Naive thymus-derived CD4-positive, alpha-beta T cell (primary cell): Measurements from ENCODE around the gene PIK3R1. TPM values are rescaled to one million over a fixed set of nuclear protein-coding genes. Genes with fewer than 3 reads are reported as not detected.

ENCODE experiments used
- ATAC-seq: fragments of 150-1000 bp; cut with Tn5 transposase; 2 replicates; pipeline ENCODE4 v1.10.0; 2021; ENCODE audit warnings: mild to moderate bottlenecking, moderate library complexity
- CTCF ChIA-PET: fragments of 350-600 bp; sonication (Branson Sonifier 250); formaldehyde crosslinking; loops from one replicate; lab custom pipeline; 2021; ENCODE audit warnings: antibody characterized with exemption; lab: Charles Lee
- POLR2A ChIA-PET: fragments of 350-600 bp; sonication (Branson Sonifier 250); formaldehyde crosslinking; loops from one replicate; lab custom pipeline; 2021; ENCODE audit warnings: antibody characterized with exemption, inconsistent platforms; lab: Charles Lee
- DNase-seq, 9 donors: peaks; one replicate each; pipeline versions ENCODE4 v3.0.0 to v3.0.0-alpha.2; 2020 to 2022; ENCODE audit warnings: mixed read lengths in 1 of 9
- H3K27ac ChIP-seq: one replicate; pipeline ENCODE4 v1.7.0; 2013; ENCODE audit warnings: mild to moderate bottlenecking, low read depth, low read length, moderate library complexity
- H3K27me3 ChIP-seq, 2 donors: one replicate each; pipeline ENCODE4 v1.7.0; 2013; ENCODE audit warnings: low read length in 2 of 2, mild to moderate bottlenecking in 2 of 2, moderate library complexity in 2 of 2; ENCODE audit not compliant: control insufficient read depth in 2 of 2, insufficient read depth in 2 of 2
- H3K36me3 ChIP-seq, 3 experiments: 1 replicate in 2 of 3; 2 replicates in 1 of 3; pipeline ENCODE4 v1.7.0; 2013; ENCODE audit warnings: low read length in 3 of 3, mild to moderate bottlenecking in 3 of 3, moderate library complexity in 1 of 3; ENCODE audit not compliant: insufficient read depth in 3 of 3, control insufficient read depth in 2 of 3
- H3K4me1 ChIP-seq, 2 donors: one replicate each; pipeline ENCODE4 v1.7.0; 2013; ENCODE audit warnings: low read length in 2 of 2, mild to moderate bottlenecking in 2 of 2, moderate library complexity in 1 of 2; ENCODE audit not compliant: control insufficient read depth in 2 of 2, insufficient read depth in 2 of 2
- H3K4me3 ChIP-seq: 2 replicates; pipeline ENCODE4 v1.7.0; 2013; ENCODE audit warnings: mild to moderate bottlenecking, low read length
- H3K9me3 ChIP-seq, 3 experiments: 1 replicate in 2 of 3; 2 replicates in 1 of 3; pipeline ENCODE4 v1.7.0; 2013; ENCODE audit warnings: low read length in 3 of 3; ENCODE audit not compliant: control insufficient read depth in 2 of 3
- H3K27ac Mint-ChIP-seq, 9 donors: one replicate each; pipeline ENCODE4 v1.8.0; 2020 to 2022; ENCODE audit warnings: mixed read lengths in 9 of 9, mild to moderate bottlenecking in 8 of 9, moderate library complexity in 5 of 9, inconsistent platforms in 2 of 9
- H3K27me3 Mint-ChIP-seq, 5 donors: one replicate each; pipeline ENCODE4 v1.8.0; 2021 to 2022; ENCODE audit warnings: mixed read lengths in 5 of 5, mild to moderate bottlenecking in 1 of 5
- H3K36me3 Mint-ChIP-seq, 5 donors: one replicate each; pipeline ENCODE4 v1.8.0; 2020 to 2022; ENCODE audit warnings: mixed read lengths in 5 of 5, mild to moderate bottlenecking in 3 of 5, inconsistent platforms in 1 of 5
- H3K4me1 Mint-ChIP-seq, 7 donors: one replicate each; pipeline ENCODE4 v1.8.0; 2020 to 2022; ENCODE audit warnings: mixed read lengths in 7 of 7, mild to moderate bottlenecking in 3 of 7, inconsistent platforms in 1 of 7
- H3K4me3 Mint-ChIP-seq, 10 donors: one replicate each; pipeline ENCODE4 v1.8.0; 2020 to 2022; ENCODE audit warnings: mild to moderate bottlenecking in 10 of 10, mixed read lengths in 10 of 10, moderate library complexity in 6 of 10, inconsistent platforms in 2 of 10
- H3K9me3 Mint-ChIP-seq, 11 donors: one replicate each; pipeline ENCODE4 v1.8.0; 2020 to 2022; ENCODE audit warnings: mixed read lengths in 11 of 11, mild to moderate bottlenecking in 4 of 11, inconsistent platforms in 1 of 11, moderate library complexity in 1 of 11
- intact Hi-C, 2 donors: fragments of 100-400 bp; cut with micrococcal nuclease; formaldehyde crosslinking; loops; one replicate each; pipeline ENCODE4 v1.15.1; 2023
- polyA plus RNA-seq, 2 donors: library from polyadenylated mRNA; unstranded; fragments of 300-500 nt; fragmentation: Illumina TruSeq; gene quantifications; one replicate each; pipeline ENCODE4 v1.2.3, GENCODE V29; 2021
- total RNA-seq, 6 experiments: library from RNA in 5 of 6; stranded (reverse) in 5 of 6; gene quantifications; 1 replicate in 5 of 6; 2 replicates in 1 of 6; pipeline ENCODE4 v1.2.3 and lab custom pipeline; 2021 to 2026

PIK3R1 gene
- total and polyA plus RNA-seq, 7 experiments from 2014 or later = 72.0 to 207 (median 119) TPM

DNA sequence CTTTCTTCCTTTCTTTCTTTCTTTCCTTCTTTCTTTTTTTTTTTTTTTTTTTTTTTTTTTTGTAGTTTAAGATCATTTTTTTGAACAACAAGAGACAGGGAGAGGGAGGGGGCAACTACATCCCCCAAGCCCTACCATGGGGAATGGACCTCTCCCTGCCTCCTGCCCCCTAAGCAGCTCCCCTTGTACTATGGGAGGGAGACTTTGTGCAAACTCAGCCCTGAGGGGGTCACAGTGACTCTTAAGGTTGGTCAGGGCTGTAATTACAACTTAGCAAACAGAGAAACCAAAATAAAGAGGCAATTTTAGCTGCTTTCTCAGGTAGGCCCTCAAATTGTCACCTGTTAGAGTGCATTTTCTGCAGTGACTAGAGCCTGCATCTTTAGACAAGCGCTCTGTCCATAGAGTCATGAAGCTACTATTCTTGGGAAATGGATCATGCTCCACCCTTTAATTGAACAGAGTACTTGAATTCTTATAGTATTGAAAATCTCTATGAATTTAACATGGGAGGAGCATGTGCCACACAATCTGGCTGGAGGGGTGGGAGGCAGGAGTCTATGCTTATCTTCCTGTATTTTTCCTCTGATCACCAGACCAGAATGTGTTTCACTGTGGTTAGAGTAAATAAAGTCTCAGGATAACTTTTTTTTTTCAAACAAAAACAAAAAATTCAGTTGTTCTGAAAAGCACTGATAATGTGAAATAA, 24.3 kb upstream of the PIK3R1 start:
- no peak for ATAC-seq

DNA sequence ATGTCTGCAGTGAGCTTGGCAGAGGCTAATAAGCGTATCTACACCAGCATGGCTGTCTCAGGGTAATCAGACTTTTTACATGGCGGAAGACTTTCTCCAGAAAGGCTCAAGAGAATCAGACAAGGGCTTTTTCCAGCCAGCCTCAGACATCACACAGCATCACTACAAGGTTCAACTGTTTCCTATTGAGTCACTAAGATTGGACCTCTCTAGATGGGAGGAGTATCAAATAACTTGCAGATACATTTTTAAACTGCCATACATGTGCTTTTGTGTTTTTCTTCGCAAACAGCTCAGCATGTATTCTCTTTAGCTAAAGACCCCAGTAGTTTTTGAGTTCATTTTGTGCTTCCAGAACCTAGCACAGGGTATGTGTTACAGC, 22.9 kb upstream of the PIK3R1 start:
- no peaks in the 10 kb centered on the region for H3K4me1 ChIP-seq
- peaks cover 0 to 12% (median 8%) of the 10 kb centered on the region in 7 donors for H3K4me1 Mint-ChIP-seq
- peaks cover 0 to 5% (median 0%) of the 10 kb centered on the region in 11 donors for H3K9me3 Mint-ChIP-seq
- POLR2A ChIA-PET = no interaction called here
- H3K4me3 ChIP-seq = no peak overlapping the region
- H3K36me3 ChIP-seq = no peaks in the 10 kb centered on the region
- no peak for ATAC-seq
- H3K27ac ChIP-seq = no peak overlapping the region
- no peak overlapping the region for H3K4me3 Mint-ChIP-seq
- CTCF ChIA-PET = no interaction called here
- no peaks in the 10 kb centered on the region for H3K9me3 ChIP-seq
- no peak for DNase-seq
- no peaks in the 10 kb centered on the region for H3K36me3 Mint-ChIP-seq
- intact Hi-C loops = no loop called here
- H3K27ac Mint-ChIP-seq = no peak overlapping the region
- peaks cover 0 to 5% (median 0%) of the 10 kb centered on the region in 5 donors for H3K27me3 Mint-ChIP-seq
- no peaks in the 10 kb centered on the region for H3K27me3 ChIP-seq

More for the DNA sequence above, 24.3 kb upstream of the PIK3R1 start:
- Histone ChIP-seq H3K36me3 (no peaks in the 10 kb centered on the region), H3K27ac (no peak overlapping the region), H3K9me3 (no peaks in the 10 kb centered on the region), H3K4me1 (no peaks in the 10 kb centered on the region), H3K27me3 (no peaks in the 10 kb centered on the region), H3K4me3 (no peak overlapping the region)
- Mint-ChIP-seq H3K4me3 (no peak overlapping the region), H3K9me3 (peaks cover 0 to 2% (median 0%) of the 10 kb centered on the region in 11 donors), H3K4me1 (peaks cover 0 to 12% (median 8%) of the 10 kb centered on the region in 7 donors), H3K36me3 (no peaks in the 10 kb centered on the region), H3K27ac (peak overlapping the region in 1 of 9 donors; percentile 8), H3K27me3 (no peaks in the 10 kb centered on the region)
- intact Hi-C loops = no loop called here
- POLR2A ChIA-PET = no interaction called here
- no peak for DNase-seq
- CTCF ChIA-PET = no interaction called here

DNA sequence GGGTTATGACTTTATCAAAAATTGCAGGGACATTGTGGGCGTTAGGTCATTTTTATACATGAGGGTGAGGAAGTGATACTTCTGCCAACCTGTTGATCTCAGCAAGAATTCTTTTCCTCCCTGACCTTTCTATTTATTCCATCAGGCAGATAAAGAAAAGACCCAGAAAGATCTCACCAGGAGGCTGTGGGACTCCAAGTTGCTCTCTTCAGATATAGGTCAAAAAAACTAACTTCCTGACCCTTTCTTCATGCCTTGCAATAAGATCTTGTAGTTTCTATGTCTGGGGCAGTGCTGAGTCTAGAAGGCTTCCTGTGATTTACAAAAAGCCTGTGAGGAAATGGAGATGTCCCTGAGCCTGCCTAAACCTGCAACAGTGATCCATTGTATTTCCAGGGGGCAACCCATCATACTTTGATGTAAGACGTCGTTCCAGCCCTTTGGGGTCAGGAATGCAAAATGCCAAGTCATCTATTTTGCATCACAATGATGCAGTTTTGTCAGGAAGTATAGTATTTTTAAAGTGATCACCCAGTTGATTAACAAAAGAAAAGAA, 22.0 kb upstream of the PIK3R1 start:
- H3K4me3 ChIP-seq = no peak overlapping the region
- H3K27ac ChIP-seq = no peak overlapping the region
- ChIA-PET POLR2A (interaction anchor here (1.5 kb wide), 2 partner anchors 19 to 23 kb away, joined by 3 read pairs; no protein-coding TSS in a partner anchor), CTCF (interaction anchor here (0.6 kb wide), 1 partner anchor 16 kb away, joined by 3 read pairs; no protein-coding TSS in a partner anchor)
- H3K27ac Mint-ChIP-seq = peak overlapping the region in 1 of 9 donors; percentile 3
- no peak overlapping the region for H3K4me3 Mint-ChIP-seq
- H3K36me3 ChIP-seq = no peaks in the 10 kb centered on the region
- H3K9me3 Mint-ChIP-seq = peaks cover 0 to 5% (median 0%) of the 10 kb centered on the region in 11 donors
- no peak for ATAC-seq
- no peaks in the 10 kb centered on the region for H3K4me1 ChIP-seq
- no peaks in the 10 kb centered on the region for H3K9me3 ChIP-seq
- H3K27me3 ChIP-seq = no peaks in the 10 kb centered on the region
- no peaks in the 10 kb centered on the region for H3K36me3 Mint-ChIP-seq
- H3K4me1 Mint-ChIP-seq = peaks cover 0 to 12% (median 8%) of the 10 kb centered on the region in 7 donors
- H3K27me3 Mint-ChIP-seq = peaks cover 0 to 5% (median 0%) of the 10 kb centered on the region in 5 donors
- DNase-seq = no peak
- intact Hi-C loops = no loop called here

DNA sequence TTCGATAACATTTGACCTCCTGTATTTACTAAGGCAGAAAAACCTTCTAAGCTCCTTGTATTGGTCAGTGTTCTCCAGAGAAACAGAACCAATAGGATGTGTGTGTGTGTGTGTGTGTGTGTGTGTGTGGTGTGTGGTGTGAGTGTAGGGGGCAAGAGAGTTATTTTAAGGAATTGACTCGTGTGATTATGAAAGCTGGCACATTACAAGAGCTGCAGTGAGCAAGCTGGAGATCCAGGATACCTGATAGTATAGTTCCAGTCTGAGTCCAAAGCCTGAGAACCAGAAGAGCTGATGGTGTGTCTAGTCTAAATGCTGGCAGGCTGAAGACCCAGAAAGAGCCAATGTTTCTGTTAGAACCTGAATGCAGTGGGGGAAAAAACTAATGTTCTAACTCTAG, 21.2 kb upstream of the PIK3R1 start:
- Histone ChIP-seq H3K27me3 (no peaks in the 10 kb centered on the region), H3K9me3 (no peaks in the 10 kb centered on the region), H3K4me3 (no peak overlapping the region), H3K27ac (no peak overlapping the region), H3K4me1 (no peaks in the 10 kb centered on the region), H3K36me3 (no peaks in the 10 kb centered on the region)
- peaks cover 0 to 5% (median 0%) of the 10 kb centered on the region in 11 donors for H3K9me3 Mint-ChIP-seq
- ChIA-PET POLR2A (interaction anchor here (1.5 kb wide), 2 partner anchors 19 to 22 kb away, joined by 3 read pairs; no protein-coding TSS in a partner anchor), CTCF (interaction anchor here (0.6 to 0.7 kb wide), 3 partner anchors 17 to 55 kb away, joined by 3 read pairs; no protein-coding TSS in a partner anchor)
- DNase-seq = no peak
- intact Hi-C loops = no loop called here
- H3K4me1 Mint-ChIP-seq = peaks cover 0 to 12% (median 8%) of the 10 kb centered on the region in 7 donors
- H3K4me3 Mint-ChIP-seq = no peak overlapping the region
- peaks cover 0 to 5% (median 0%) of the 10 kb centered on the region in 5 donors for H3K27me3 Mint-ChIP-seq
- H3K36me3 Mint-ChIP-seq = no peaks in the 10 kb centered on the region
- no peak overlapping the region for H3K27ac Mint-ChIP-seq
- no peak for ATAC-seq

DNA sequence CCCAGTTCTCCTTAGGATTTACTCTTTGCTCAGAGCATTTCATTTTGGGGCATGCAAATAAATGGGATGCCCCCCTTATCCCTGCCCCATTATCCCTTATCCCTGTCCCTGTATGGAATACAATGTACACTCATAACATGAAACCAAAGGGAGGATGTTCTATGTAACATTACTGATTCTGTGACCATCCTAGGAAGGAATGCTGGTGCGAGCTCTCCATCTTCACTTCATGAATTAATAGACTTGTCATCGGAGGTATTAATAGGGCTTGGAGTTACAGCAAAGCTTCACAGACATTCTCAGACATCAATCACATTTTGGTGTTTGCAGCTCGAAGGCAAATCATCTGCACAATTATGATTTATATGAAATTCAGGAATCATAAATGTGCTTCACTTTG, 20.4 kb upstream of the PIK3R1 start:
- Mint-ChIP-seq H3K27ac (no peak overlapping the region), H3K27me3 (peaks cover 0 to 5% (median 0%) of the 10 kb centered on the region in 5 donors), H3K36me3 (no peaks in the 10 kb centered on the region), H3K9me3 (peaks cover 0 to 5% (median 0%) of the 10 kb centered on the region in 11 donors), H3K4me1 (peaks cover 0 to 12% (median 8%) of the 10 kb centered on the region in 7 donors), H3K4me3 (no peak overlapping the region)
- no peak overlapping the region for H3K27ac ChIP-seq
- ATAC-seq (no peak), DNase-seq (no peak)
- intact Hi-C loops = no loop called here
- no peaks in the 10 kb centered on the region for H3K9me3 ChIP-seq
- no peaks in the 10 kb centered on the region for H3K4me1 ChIP-seq
- no peak overlapping the region for H3K4me3 ChIP-seq
- CTCF ChIA-PET = no interaction called here
- no peaks in the 10 kb centered on the region for H3K27me3 ChIP-seq
- no peaks in the 10 kb centered on the region for H3K36me3 ChIP-seq
- POLR2A ChIA-PET = interaction anchor here (1.5 kb wide), 1 partner anchor 18 kb away, joined by 3 read pairs; no protein-coding TSS in a partner anchor

DNA sequence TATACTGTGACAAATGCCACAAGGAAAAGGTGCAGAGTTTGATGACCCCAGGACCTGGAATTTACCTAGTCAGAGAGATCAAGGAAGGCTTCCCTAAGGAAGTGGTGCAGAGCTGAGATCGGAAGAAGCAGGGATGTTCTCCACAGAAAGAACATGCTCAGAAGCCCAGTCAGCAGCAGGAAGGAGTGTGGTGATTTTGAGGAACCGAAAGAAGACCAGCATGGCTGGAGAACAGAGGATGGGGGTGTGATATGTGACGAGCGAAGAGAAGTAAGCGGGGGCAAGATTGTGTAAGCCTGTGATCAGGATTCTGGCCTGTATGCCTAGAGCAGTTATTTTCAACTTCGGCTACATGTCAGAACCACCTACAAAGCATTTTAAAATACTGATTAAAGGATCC, 18.7 kb upstream of the PIK3R1 start:
- H3K4me3 ChIP-seq = no peak overlapping the region
- Mint-ChIP-seq H3K4me3 (no peak overlapping the region), H3K27ac (peak overlapping the region in 1 of 9 donors; percentile 18), H3K27me3 (peaks cover 0 to 5% (median 0%) of the 10 kb centered on the region in 5 donors), H3K36me3 (no peaks in the 10 kb centered on the region), H3K4me1 (peaks cover 0 to 12% (median 8%) of the 10 kb centered on the region in 7 donors), H3K9me3 (peaks cover 0 to 5% (median 0%) of the 10 kb centered on the region in 11 donors)
- DNase-seq (no peak), ATAC-seq (peak; percentile 88)
- H3K27ac ChIP-seq = no peak overlapping the region
- CTCF ChIA-PET = no interaction called here
- H3K36me3 ChIP-seq = no peaks in the 10 kb centered on the region
- H3K27me3 ChIP-seq = no peaks in the 10 kb centered on the region
- intact Hi-C loops = no loop called here
- H3K9me3 ChIP-seq = no peaks in the 10 kb centered on the region
- POLR2A ChIA-PET = no interaction called here
- H3K4me1 ChIP-seq = no peaks in the 10 kb centered on the region
